Right lobe of liver (tissue), 4 donors: ENCODE results near the gene PPP2R5C.

Experiments used
- CTCF ChIP-seq, 4 donors: fragments of 200-600 bp in 3 of 4; fragments of 450-650 bp in 1 of 4; IDR thresholded peaks; one replicate each; pipeline versions ENCODE4 v1.5.1 to v1.8.0; 2016 to 2022; ENCODE audit warnings: antibody characterized with exemption in 4 of 4, mild to moderate bottlenecking in 2 of 4
- POLR2A ChIP-seq: fragments of 450-650 bp; IDR thresholded peaks from one replicate; pipeline ENCODE4 v1.6.1; 2017; ENCODE audit warnings: antibody characterized with exemption, mild to moderate bottlenecking
- donor health status: DM: no; HTN: no; CAD: no.
- donor health status: DM: no; HTN: no; CAD: no.
- donor health status: DM: no; HTN: yes; CAD: no.

DNA sequence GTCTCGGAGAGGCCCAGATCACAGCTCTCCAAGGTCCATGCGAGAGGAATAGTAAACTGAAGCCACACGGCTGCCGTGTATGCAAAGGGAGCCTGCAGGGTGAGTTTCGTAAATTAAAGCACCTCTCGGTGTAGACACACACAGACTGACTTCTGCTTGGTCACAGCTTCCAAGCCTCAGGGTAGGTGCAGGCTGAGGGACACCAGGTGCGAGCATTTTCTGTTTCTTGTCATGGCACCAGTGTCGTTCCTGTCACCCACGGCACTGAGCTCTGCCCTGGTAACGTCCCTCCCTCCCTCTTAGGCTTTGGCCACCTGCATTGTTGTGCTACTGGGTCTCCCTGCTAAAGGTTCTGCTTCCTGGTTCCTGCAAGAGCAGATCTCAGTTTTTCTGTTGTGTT is 126.7 kb downstream of the PPP2R5C start:
- no peak for TF ChIP-seq CTCF (IDR thresholded peaks at IDR 0.05)
- TF ChIP-seq POLR2A = no peak
